ENCODE measurements around the gene PDGFD. TPM values are rescaled to one million over a fixed set of nuclear protein-coding genes. Genes with fewer than 3 reads are reported as not detected.

The PDGFD gene
- total RNA-seq, 1 donor from 2014 or later, result 13.1 TPM

- DNase-seq, result no peak
Observed at GRCh38 chr11:103998826-103999508, 165.0 kb downstream of the PDGFD start.

- DNase-seq, result no peak
Observed at GRCh38 chr11:103997082-103997481, 166.9 kb downstream of the PDGFD start.

GRCh38 chr11:103995896-103996295 is 168.1 kb downstream of the PDGFD start:
- DNase-seq, result no peak

- DNase-seq, result no peak
Observed at GRCh38 chr11:103994518-103994917, 169.4 kb downstream of the PDGFD start.

GRCh38 chr11:103994094-103994493 is 169.9 kb downstream of the PDGFD start:
- no peak for DNase-seq

GRCh38 chr11:103993507-103993906 is 170.4 kb downstream of the PDGFD start:
- no peak for DNase-seq

- DNase-seq, result no peak
Observed at GRCh38 chr11:103988595-103988969, 175.4 kb downstream of the PDGFD start.

- no peak for DNase-seq
Observed at GRCh38 chr11:103987629-103988594, 176.0 kb downstream of the PDGFD start.

GRCh38 chr11:103985041-103985440 is 178.9 kb downstream of the PDGFD start:
- DNase-seq, result no peak

- no peak for DNase-seq
Observed at GRCh38 chr11:103980108-103980507, 183.8 kb downstream of the PDGFD start.

- no peak for DNase-seq
Observed at GRCh38 chr11:103978616-103979595, 185.0 kb downstream of the PDGFD start.

- DNase-seq, result no peak
Observed at GRCh38 chr11:103972013-103972412, 191.9 kb downstream of the PDGFD start.

- DNase-seq, result no peak
Observed at GRCh38 chr11:103970701-103971249, 193.2 kb downstream of the PDGFD start.

- DNase-seq, result no peak
Observed at GRCh38 chr11:103968685-103969084, 195.3 kb downstream of the PDGFD start.

GRCh38 chr11:103967985-103968384 is 196.0 kb downstream of the PDGFD start:
- DNase-seq, result no peak

- no peak for DNase-seq
Observed at GRCh38 chr11:103964390-103964789, 199.6 kb downstream of the PDGFD start.

- DNase-seq, result no peak
Observed at GRCh38 chr11:103963648-103964047, 200.3 kb downstream of the PDGFD start.

GRCh38 chr11:103961010-103961409 is 202.9 kb downstream of the PDGFD start:
- DNase-seq, result no peak

GRCh38 chr11:103960108-103960507 is 203.8 kb downstream of the PDGFD start:
- no peak for DNase-seq

GRCh38 chr11:103959279-103959942 is 204.5 kb downstream of the PDGFD start:
- DNase-seq, result no peak

GRCh38 chr11:103958475-103959215 is 205.3 kb downstream of the PDGFD start:
- no peak for DNase-seq
